ENCODE data around the gene HYI.

Gene HYI

GRCh38 chr1:43444151-43444828 is 9.4 kb downstream of the HYI start:
- Histone ChIP-seq H3K4me3 (ENCODE audit: insufficient read depth, low read depth, low read length) (no peak overlapping the region), H3K27me3 (ENCODE audit: control insufficient read depth, insufficient read depth, low read length, poor library complexity, severe bottlenecking) (no peaks in the 10 kb centered on the region), H3K36me3 (ENCODE audit: control insufficient read depth, insufficient read depth, low read length) (peaks cover 36% of the 10 kb centered on the region), H3K9me3 (ENCODE audit: control insufficient read depth, low read length) (no peaks in the 10 kb centered on the region), H3K27ac (ENCODE audit: insufficient read depth, low read depth, low read length, poor library complexity, severe bottlenecking) (no peak overlapping the region), H3K4me1 (ENCODE audit: control insufficient read depth, insufficient read depth, low read length) (peaks cover 9% of the 10 kb centered on the region)
- WGBS, 2 experiments, result 94 to 95% methylated on average over 13 of the region's 13 CpGs

DNA sequence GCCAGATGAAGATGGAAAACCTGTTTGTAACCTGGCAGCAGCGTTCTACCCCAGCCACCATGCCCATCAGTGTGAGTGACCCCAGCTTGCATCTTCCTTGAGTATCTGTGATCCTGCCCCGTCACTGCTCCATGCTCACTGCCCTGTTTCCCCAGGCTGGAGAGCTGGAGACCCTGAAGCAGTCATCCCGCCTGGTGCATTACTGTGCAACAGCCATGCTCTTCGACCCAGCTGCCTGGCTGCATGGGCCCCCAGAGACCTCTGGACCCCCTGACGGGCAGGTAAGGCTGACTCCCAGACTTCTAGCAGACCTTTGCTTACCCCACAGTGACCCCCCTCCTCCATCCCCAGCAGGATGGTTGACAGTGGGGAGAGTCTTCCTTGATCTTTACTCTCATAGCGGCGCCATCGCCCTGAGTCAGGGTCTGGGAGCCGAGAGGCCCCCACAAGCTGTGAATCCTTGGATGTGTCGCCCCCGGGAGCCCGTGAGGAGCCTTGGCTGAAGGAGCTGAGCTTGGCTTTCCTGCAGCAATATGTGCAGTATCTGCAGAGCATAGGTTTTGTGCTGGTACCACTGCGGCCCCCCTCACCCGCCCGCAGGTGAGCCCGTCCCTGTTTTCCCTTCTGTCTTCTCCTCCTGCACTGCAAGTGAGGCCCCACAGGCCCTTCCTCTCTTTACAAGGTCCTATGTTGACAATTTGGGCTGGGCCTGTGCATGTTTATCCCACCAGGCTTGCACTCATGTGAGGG is 10.4 kb downstream of the HYI start:
- WGBS, 2 experiments, result 94 to 96% methylated on average over 16 of the region's 16 CpGs
- Histone ChIP-seq H3K27me3 (ENCODE audit: control insufficient read depth, insufficient read depth, low read length, poor library complexity, severe bottlenecking) (no peaks in the 10 kb centered on the region), H3K36me3 (ENCODE audit: control insufficient read depth, insufficient read depth, low read length) (peaks cover 31% of the 10 kb centered on the region), H3K9me3 (ENCODE audit: control insufficient read depth, low read length) (no peaks in the 10 kb centered on the region), H3K27ac (ENCODE audit: insufficient read depth, low read depth, low read length, poor library complexity, severe bottlenecking) (no peak overlapping the region), H3K4me3 (ENCODE audit: insufficient read depth, low read depth, low read length) (no peak overlapping the region), H3K4me1 (ENCODE audit: control insufficient read depth, insufficient read depth, low read length) (peaks cover 9% of the 10 kb centered on the region)

- H3K4me1 ChIP-seq (ENCODE audit: control insufficient read depth, insufficient read depth, low read length), result peaks cover 9% of the 10 kb centered on the region
- peaks cover 28% of the 10 kb centered on the region for H3K36me3 ChIP-seq (ENCODE audit: control insufficient read depth, insufficient read depth, low read length)
- H3K4me3 ChIP-seq (ENCODE audit: insufficient read depth, low read depth, low read length), result no peak overlapping the region
- H3K27me3 ChIP-seq (ENCODE audit: control insufficient read depth, insufficient read depth, low read length, poor library complexity, severe bottlenecking), result no peaks in the 10 kb centered on the region
- WGBS, 2 experiments, result 96 to 98% methylated on average over 12 of the region's 12 CpGs
- no peaks in the 10 kb centered on the region for H3K9me3 ChIP-seq (ENCODE audit: control insufficient read depth, low read length)
- H3K27ac ChIP-seq (ENCODE audit: insufficient read depth, low read depth, low read length, poor library complexity, severe bottlenecking), result no peak overlapping the region
These were observed 11.0 kb downstream of the HYI start for GRCh38 chr1:43442756-43443155.

DNA sequence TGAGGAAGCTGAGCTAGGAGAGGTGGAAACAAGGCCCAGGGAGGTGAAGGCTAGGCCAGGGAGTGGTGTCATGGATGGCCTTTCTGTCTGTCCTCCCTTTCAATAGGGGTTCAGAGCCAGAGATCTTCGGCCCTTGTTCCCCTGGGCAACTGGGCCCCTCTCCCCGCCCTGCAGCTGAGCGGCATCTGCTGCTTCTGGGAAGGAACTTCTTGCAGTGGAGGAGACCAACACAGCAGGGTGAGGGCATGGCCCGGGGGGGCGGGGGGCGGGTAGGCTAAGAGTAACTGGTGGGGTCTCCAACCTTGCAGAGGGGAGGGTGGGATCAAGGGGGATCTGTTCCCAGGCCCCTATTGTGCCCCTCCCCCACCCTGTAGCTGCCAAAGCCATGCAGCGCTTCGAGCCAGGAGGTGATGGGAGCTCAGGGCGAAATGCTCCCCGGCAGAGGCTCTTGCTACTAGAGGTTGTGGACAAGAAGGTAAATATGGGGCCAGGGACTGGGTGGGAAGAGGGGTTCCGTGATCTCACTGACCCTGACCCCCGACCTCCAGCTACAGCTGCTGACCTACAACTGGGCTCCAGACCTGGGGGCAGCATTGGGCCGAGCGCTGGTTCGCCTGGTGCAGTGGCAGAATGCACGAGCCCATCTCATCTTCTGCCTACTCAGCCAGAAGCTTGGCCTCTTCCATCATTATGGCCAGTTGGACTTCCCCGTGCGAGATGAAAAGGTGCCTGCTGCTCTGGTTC is 11.7 kb downstream of the HYI start:
- H3K27me3 ChIP-seq (ENCODE audit: control insufficient read depth, insufficient read depth, low read length, poor library complexity, severe bottlenecking), result no peaks in the 10 kb centered on the region
- no peaks in the 10 kb centered on the region for H3K9me3 ChIP-seq (ENCODE audit: control insufficient read depth, low read length)
- peaks cover 16% of the 10 kb centered on the region for H3K4me1 ChIP-seq (ENCODE audit: control insufficient read depth, insufficient read depth, low read length)
- H3K36me3 ChIP-seq (ENCODE audit: control insufficient read depth, insufficient read depth, low read length), result peaks cover 21% of the 10 kb centered on the region
- 92 to 93% methylated on average over 18 of the region's 18 CpGs for WGBS, 2 experiments
- no peak overlapping the region for H3K27ac ChIP-seq (ENCODE audit: insufficient read depth, low read depth, low read length, poor library complexity, severe bottlenecking)
- H3K4me3 ChIP-seq (ENCODE audit: insufficient read depth, low read depth, low read length), result no peak overlapping the region

DNA sequence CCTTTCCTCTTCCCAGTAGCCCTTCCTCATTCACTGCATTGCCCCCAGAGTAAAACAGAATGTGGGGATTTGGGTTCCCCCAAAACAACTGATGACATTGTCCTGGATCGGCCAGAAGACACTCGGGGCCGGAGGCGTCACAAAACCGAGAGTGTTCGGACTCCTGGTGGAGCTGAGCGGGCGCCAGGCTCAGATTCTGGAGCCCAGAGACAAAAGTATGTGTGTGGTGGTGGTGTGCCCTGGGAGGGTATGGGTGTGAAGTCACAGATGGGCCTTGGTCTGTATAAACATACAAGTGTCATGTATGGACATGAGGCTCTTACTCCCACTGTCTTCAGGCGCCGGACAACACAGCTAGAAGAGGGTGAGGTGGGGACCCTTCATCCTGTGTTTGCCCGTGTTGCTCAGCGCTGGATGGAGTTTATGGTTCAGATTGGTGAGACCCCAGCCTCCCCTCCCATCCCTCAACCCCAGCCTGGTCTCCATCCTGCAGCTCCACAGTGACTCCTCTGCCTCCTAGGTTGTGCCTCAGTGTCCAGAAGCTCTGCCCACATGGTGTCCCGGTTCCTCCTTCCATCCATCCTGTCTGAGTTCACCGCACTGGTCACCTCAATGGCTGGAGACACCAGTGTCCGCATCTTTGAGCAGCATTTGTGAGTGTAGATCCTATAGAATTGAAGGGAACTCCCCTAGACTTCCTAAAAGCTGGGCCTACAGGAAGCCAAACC is 12.4 kb downstream of the HYI start:
- H3K4me1 ChIP-seq (ENCODE audit: control insufficient read depth, insufficient read depth, low read length), result peaks cover 23% of the 10 kb centered on the region
- WGBS, 2 experiments, result 93 to 97% methylated on average over 15 of the region's 15 CpGs
- H3K27me3 ChIP-seq (ENCODE audit: control insufficient read depth, insufficient read depth, low read length, poor library complexity, severe bottlenecking), result no peaks in the 10 kb centered on the region
- H3K36me3 ChIP-seq (ENCODE audit: control insufficient read depth, insufficient read depth, low read length), result peaks cover 14% of the 10 kb centered on the region
- no peak overlapping the region for H3K4me3 ChIP-seq (ENCODE audit: insufficient read depth, low read depth, low read length)
- no peak overlapping the region for H3K27ac ChIP-seq (ENCODE audit: insufficient read depth, low read depth, low read length, poor library complexity, severe bottlenecking)
- no peaks in the 10 kb centered on the region for H3K9me3 ChIP-seq (ENCODE audit: control insufficient read depth, low read length)

DNA sequence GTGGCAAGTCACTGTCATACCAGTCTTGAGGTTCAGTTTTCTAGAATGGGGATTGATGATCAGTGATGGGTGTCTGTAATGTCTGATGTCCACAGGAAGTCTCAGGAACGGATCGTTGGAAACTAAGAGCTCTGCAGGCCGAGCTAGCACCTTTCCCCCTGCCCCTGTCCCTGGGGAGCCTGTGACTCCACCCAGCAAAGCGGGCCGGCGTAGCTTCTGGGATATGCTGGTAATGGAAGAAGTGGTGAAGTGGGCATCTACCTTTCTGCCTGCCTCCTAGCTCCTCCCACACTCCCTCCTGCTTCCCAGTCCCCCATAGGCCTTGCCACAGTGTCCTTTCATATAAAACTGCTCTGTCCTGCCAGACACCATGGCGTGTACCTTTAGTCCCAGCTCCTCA is 13.4 kb downstream of the HYI start:
- Histone ChIP-seq H3K4me1 (ENCODE audit: control insufficient read depth, insufficient read depth, low read length) (peaks cover 33% of the 10 kb centered on the region), H3K36me3 (ENCODE audit: control insufficient read depth, insufficient read depth, low read length) (peaks cover 10% of the 10 kb centered on the region), H3K27me3 (ENCODE audit: control insufficient read depth, insufficient read depth, low read length, poor library complexity, severe bottlenecking) (no peaks in the 10 kb centered on the region), H3K9me3 (ENCODE audit: control insufficient read depth, low read length) (no peaks in the 10 kb centered on the region), H3K27ac (ENCODE audit: insufficient read depth, low read depth, low read length, poor library complexity, severe bottlenecking) (no peak overlapping the region), H3K4me3 (ENCODE audit: insufficient read depth, low read depth, low read length) (no peak overlapping the region)
- WGBS, 2 experiments, result 93 to 95% methylated on average over 6 to 7 of the region's 7 CpGs

GRCh38 chr1:43439781-43440180 is 13.9 kb downstream of the HYI start:
- Histone ChIP-seq H3K4me3 (ENCODE audit: insufficient read depth, low read depth, low read length) (no peak overlapping the region), H3K27me3 (ENCODE audit: control insufficient read depth, insufficient read depth, low read length, poor library complexity, severe bottlenecking) (no peaks in the 10 kb centered on the region), H3K36me3 (ENCODE audit: control insufficient read depth, insufficient read depth, low read length) (peaks cover 10% of the 10 kb centered on the region), H3K27ac (ENCODE audit: insufficient read depth, low read depth, low read length, poor library complexity, severe bottlenecking) (no peak overlapping the region), H3K9me3 (ENCODE audit: control insufficient read depth, low read length) (no peaks in the 10 kb centered on the region), H3K4me1 (ENCODE audit: control insufficient read depth, insufficient read depth, low read length) (peaks cover 32% of the 10 kb centered on the region)
- 94 to 95% methylated on average over 7 of the region's 7 CpGs for WGBS, 2 experiments

DNA sequence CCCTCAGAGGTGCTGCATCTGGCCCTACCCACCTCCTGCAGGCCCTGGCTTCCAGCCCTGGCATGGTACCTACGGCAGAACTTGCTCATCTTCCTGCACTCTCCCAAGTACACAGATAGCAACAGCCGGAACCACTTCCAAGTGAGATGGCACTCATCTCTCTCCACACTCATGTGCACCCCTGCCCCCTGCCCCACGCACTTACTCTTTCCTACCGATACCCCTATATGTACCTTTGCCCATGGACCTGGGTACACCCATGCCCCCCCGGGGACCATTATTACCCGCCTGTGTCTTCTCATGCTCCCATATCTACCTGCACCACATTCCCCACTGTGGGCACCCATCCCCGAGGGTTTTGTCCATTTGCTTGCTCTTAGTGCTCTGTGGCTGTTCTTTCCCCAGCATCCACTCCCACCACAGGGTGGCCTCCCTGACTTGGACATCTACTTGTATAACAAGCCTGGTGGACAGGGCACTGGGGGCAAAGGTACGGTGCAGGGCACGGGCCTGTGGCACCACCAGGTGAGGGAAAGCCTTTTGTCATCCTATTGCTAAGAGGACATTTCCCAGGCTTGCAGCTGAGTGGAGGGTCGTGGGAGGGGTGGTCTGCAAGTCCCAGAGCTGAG is 14.7 kb downstream of the HYI start:
- Histone ChIP-seq H3K9me3 (ENCODE audit: control insufficient read depth, low read length) (no peaks in the 10 kb centered on the region), H3K27me3 (ENCODE audit: control insufficient read depth, insufficient read depth, low read length, poor library complexity, severe bottlenecking) (no peaks in the 10 kb centered on the region), H3K36me3 (ENCODE audit: control insufficient read depth, insufficient read depth, low read length) (peaks cover 10% of the 10 kb centered on the region), H3K27ac (ENCODE audit: insufficient read depth, low read depth, low read length, poor library complexity, severe bottlenecking) (no peak overlapping the region), H3K4me3 (ENCODE audit: insufficient read depth, low read depth, low read length) (no peak overlapping the region), H3K4me1 (ENCODE audit: control insufficient read depth, insufficient read depth, low read length) (peaks cover 26% of the 10 kb centered on the region)
- 94 to 95% methylated on average over 10 of the region's 10 CpGs for WGBS, 2 experiments

DNA sequence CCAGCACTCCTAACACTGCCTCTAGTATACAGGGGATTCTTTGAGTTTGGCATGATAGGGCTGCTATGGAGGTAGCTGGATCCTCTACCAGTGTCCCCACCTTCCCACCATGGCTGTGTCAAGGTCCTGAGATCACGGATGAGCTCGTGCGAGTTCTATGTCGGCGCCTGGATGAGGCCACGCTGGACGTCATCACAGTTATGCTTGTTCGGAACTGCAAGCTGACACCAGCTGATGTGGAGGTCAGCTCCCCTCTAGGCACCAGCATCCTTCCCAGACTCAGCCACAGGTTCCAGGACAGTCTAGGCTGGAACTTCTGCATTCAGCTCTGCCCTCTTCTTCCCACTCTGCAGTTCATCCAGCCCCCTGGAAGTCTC is 15.2 kb downstream of the HYI start:
- H3K27me3 ChIP-seq (ENCODE audit: control insufficient read depth, insufficient read depth, low read length, poor library complexity, severe bottlenecking), result no peaks in the 10 kb centered on the region
- H3K9me3 ChIP-seq (ENCODE audit: control insufficient read depth, low read length), result no peaks in the 10 kb centered on the region
- no peak overlapping the region for H3K27ac ChIP-seq (ENCODE audit: insufficient read depth, low read depth, low read length, poor library complexity, severe bottlenecking)
- H3K4me1 ChIP-seq (ENCODE audit: control insufficient read depth, insufficient read depth, low read length), result peaks cover 26% of the 10 kb centered on the region
- H3K36me3 ChIP-seq (ENCODE audit: control insufficient read depth, insufficient read depth, low read length), result peaks cover 10% of the 10 kb centered on the region
- no peak overlapping the region for H3K4me3 ChIP-seq (ENCODE audit: insufficient read depth, low read depth, low read length)
- 93 to 97% methylated on average over 8 of the region's 8 CpGs for WGBS, 2 experiments

Measured in ectodermal cell (in vitro differentiated cells).